NB4 (cell line): ENCODE data around the gene AUH.

Experiments used
- DNase-seq: peaks from one replicate; pipeline ENCODE4 v3.0.0; 2010; ENCODE audit warnings: low read depth
- H3K4me3 ChIP-seq: one replicate; pipeline ENCODE4 v1.5.1; 2011; ENCODE audit warnings: mild to moderate bottlenecking, low read depth, low read length, moderate library complexity
- CTCF ChIP-seq: IDR thresholded peaks from one replicate; pipeline ENCODE4 v1.5.1; 2012; ENCODE audit warnings: low read depth, low read length
- MAX ChIP-seq: IDR thresholded peaks from 2 replicates; pipeline ENCODE4 v1.6.1; 2011; ENCODE audit warnings: low read depth, low read length
- MYC ChIP-seq: IDR thresholded peaks from 2 replicates; pipeline ENCODE4 v1.6.1; 2011; ENCODE audit warnings: low read depth, low read length
- POLR2A ChIP-seq: IDR thresholded peaks from 2 replicates; pipeline ENCODE4 v1.6.1; 2011; ENCODE audit warnings: mild to moderate bottlenecking; ENCODE audit not compliant: insufficient read length; ENCODE audit errors: extremely low read depth

The AUH gene

GRCh38 chr9:91341258-91341746 is 20.4 kb downstream of the AUH start:
- DNase-seq: peak; percentile 25
- peak; percentile 20 for TF ChIP-seq CTCF
- TF ChIP-seq POLR2A: no peak
- TF ChIP-seq MAX: no peak
- TF ChIP-seq MYC: no peak
- H3K4me3 ChIP-seq: no peak overlapping the region

GRCh38 chr9:91340395-91340967 is 21.2 kb downstream of the AUH start:
- H3K4me3 ChIP-seq: no peak overlapping the region
- DNase-seq: no peak
- TF ChIP-seq MYC (no peak), MAX (no peak), POLR2A (no peak), CTCF (no peak)

- no peak for TF ChIP-seq MYC
- TF ChIP-seq MAX: no peak
- TF ChIP-seq CTCF: no peak
- no peak for TF ChIP-seq POLR2A
- no peak for DNase-seq
- H3K4me3 ChIP-seq: no peak overlapping the region
These were observed 23.0 kb downstream of the AUH start for GRCh38 chr9:91338681-91339080.

GRCh38 chr9:91336786-91337185 is 24.9 kb downstream of the AUH start:
- no peak for TF ChIP-seq MYC
- no peak for TF ChIP-seq POLR2A
- no peak for TF ChIP-seq CTCF
- TF ChIP-seq MAX: no peak
- H3K4me3 ChIP-seq: no peak overlapping the region
- no peak for DNase-seq

GRCh38 chr9:91334053-91334452 is 27.7 kb downstream of the AUH start:
- no peak overlapping the region for H3K4me3 ChIP-seq
- DNase-seq: no peak
- no peak for TF ChIP-seq MAX
- no peak for TF ChIP-seq CTCF
- TF ChIP-seq POLR2A: no peak
- TF ChIP-seq MYC: no peak

- no peak for TF ChIP-seq MYC
- TF ChIP-seq MAX: no peak
- no peak for TF ChIP-seq CTCF
- TF ChIP-seq POLR2A: no peak
- DNase-seq: no peak
- H3K4me3 ChIP-seq: no peak overlapping the region
These were observed 28.2 kb downstream of the AUH start for GRCh38 chr9:91333551-91333950.
